ENCODE results near the gene ATP1B1. TPM values are rescaled to one million over a fixed set of nuclear protein-coding genes. Genes with fewer than 3 reads are reported as not detected.

The ATP1B1 gene
- polyA plus RNA-seq, 1 donor (not counting 4 experiments of a cell fraction or from before 2014, with no cell fraction given), result 30.0 TPM

DNA sequence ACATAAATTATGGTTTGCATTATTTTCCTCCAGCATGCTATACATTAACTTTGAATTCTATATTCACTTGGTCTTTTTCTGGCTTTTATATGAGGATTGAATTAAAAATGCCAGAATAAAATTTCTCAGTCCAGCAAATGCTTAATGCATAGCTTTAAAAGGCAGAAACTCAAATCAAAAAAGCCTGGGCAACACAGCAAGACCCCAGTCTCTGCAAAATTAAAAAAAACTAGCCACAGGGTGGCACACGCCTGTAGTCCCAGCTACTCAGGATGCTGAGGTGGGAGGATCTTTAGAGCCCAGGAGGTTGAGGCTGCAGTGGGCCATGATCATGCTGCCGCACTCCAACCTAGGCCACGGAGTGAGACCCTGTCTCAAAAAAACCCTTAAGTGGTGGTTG, 19.8 kb downstream of the ATP1B1 start:
- Histone ChIP-seq H2AFZ (ENCODE audit: control insufficient read depth, low read length) (no peak overlapping the region), H3K9ac (ENCODE audit: control insufficient read depth, extremely low read depth, insufficient read depth, low read length) (no peak overlapping the region), H3K4me3 (ENCODE audit: control insufficient read depth in 2 of 3, extremely low read depth in 1 of 3, insufficient read depth in 2 of 3, low read depth in 1 of 3, low read length in 3 of 3) (no peak overlapping the region), H3K9me3 (ENCODE audit: control insufficient read depth, low read depth, low read length) (no peaks in the 10 kb centered on the region), H3K9me1 (ENCODE audit: control insufficient read depth, extremely low read depth, insufficient read depth, low read length) (no peaks in the 10 kb centered on the region), H3K27me3 (ENCODE audit: control insufficient read depth, extremely low read depth, insufficient read depth, low read length) (no peaks in the 10 kb centered on the region), H3K4me1 (ENCODE audit: control insufficient read depth, extremely low read depth, insufficient read depth, low read length) (no peaks in the 10 kb centered on the region), H3K36me3 (ENCODE audit: control insufficient read depth in 2 of 2, extremely low read depth in 1 of 2, insufficient read depth in 2 of 2, low read length in 2 of 2) (peaks cover 5 to 6% of the 10 kb centered on the region in 2 experiments), H3K27ac (ENCODE audit: control insufficient read depth, insufficient read depth, low read length) (no peak overlapping the region), H3K4me2 (ENCODE audit: control insufficient read depth, extremely low read depth, insufficient read depth, low read depth, low read length) (no peak overlapping the region), H4K20me1 (ENCODE audit: control insufficient read depth, extremely low read depth, insufficient read depth, low read length) (no peaks in the 10 kb centered on the region), H3K79me2 (ENCODE audit: control insufficient read depth, insufficient read depth, low read length) (peaks cover 8% of the 10 kb centered on the region)
- dilution Hi-C loops (cut with MboI; ENCODE audit: extremely low pct_ligation_motif_present, low sequenced_read_pairs), result no loop called here
- no peak for FAIRE-seq
- TF ChIP-seq, protein P1, sequence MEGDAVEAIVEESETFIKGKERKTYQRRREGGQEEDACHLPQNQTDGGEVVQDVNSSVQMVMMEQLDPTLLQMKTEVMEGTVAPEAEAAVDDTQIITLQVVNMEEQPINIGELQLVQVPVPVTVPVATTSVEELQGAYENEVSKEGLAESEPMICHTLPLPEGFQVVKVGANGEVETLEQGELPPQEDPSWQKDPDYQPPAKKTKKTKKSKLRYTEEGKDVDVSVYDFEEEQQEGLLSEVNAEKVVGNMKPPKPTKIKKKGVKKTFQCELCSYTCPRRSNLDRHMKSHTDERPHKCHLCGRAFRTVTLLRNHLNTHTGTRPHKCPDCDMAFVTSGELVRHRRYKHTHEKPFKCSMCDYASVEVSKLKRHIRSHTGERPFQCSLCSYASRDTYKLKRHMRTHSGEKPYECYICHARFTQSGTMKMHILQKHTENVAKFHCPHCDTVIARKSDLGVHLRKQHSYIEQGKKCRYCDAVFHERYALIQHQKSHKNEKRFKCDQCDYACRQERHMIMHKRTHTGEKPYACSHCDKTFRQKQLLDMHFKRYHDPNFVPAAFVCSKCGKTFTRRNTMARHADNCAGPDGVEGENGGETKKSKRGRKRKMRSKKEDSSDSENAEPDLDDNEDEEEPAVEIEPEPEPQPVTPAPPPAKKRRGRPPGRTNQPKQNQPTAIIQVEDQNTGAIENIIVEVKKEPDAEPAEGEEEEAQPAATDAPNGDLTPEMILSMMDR (optimal IDR thresholded peaks at IDR 0.05 in 1 of 3, IDR thresholded peaks at IDR 0.05 in 1 of 3, conservative IDR thresholded peaks at IDR 0.05 in 1 of 3; ENCODE audit: extremely low read depth in 1 of 3, insufficient read depth in 2 of 3, low read length in 3 of 3), result no peak
- no peak for TF ChIP-seq EZH2 (IDR thresholded peaks at IDR 0.05; ENCODE audit: low read length)
- no peak for DNase-seq (ENCODE audit: low read depth, low spot score)

DNA sequence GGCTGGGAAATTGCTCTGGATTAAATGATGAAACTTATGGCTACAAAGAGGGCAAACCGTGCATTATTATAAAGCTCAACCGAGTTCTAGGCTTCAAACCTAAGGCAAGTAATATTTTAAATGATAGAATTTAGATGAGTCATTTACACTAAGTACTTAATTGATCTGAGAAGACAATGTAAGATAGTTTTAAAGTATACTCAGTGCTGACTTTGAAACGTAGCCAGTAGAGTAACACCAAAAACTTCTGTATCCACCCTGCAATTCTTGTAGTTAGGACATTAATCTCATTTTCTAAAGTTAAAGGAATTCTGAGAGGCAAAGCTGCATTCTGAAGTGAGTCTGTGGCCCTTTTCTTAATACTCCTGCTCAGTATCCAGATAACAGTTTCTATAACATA, 20.8 kb downstream of the ATP1B1 start:
- Histone ChIP-seq H3K9me3 (ENCODE audit: control insufficient read depth, low read depth, low read length) (no peaks in the 10 kb centered on the region), H2AFZ (ENCODE audit: control insufficient read depth, low read length) (no peak overlapping the region), H3K9me1 (ENCODE audit: control insufficient read depth, extremely low read depth, insufficient read depth, low read length) (no peaks in the 10 kb centered on the region), H3K36me3 (ENCODE audit: control insufficient read depth in 2 of 2, extremely low read depth in 1 of 2, insufficient read depth in 2 of 2, low read length in 2 of 2) (peaks cover 5 to 7% of the 10 kb centered on the region in 2 experiments), H3K4me1 (ENCODE audit: control insufficient read depth, extremely low read depth, insufficient read depth, low read length) (peaks cover 3% of the 10 kb centered on the region), H3K4me2 (ENCODE audit: control insufficient read depth, extremely low read depth, insufficient read depth, low read depth, low read length) (no peak overlapping the region), H3K27ac (ENCODE audit: control insufficient read depth, insufficient read depth, low read length) (no peak overlapping the region), H3K27me3 (ENCODE audit: control insufficient read depth, extremely low read depth, insufficient read depth, low read length) (no peaks in the 10 kb centered on the region), H3K79me2 (ENCODE audit: control insufficient read depth, insufficient read depth, low read length) (peaks cover 3% of the 10 kb centered on the region), H3K4me3 (ENCODE audit: control insufficient read depth in 2 of 3, extremely low read depth in 1 of 3, insufficient read depth in 2 of 3, low read depth in 1 of 3, low read length in 3 of 3) (no peak overlapping the region), H3K9ac (ENCODE audit: control insufficient read depth, extremely low read depth, insufficient read depth, low read length) (no peak overlapping the region), H4K20me1 (ENCODE audit: control insufficient read depth, extremely low read depth, insufficient read depth, low read length) (no peaks in the 10 kb centered on the region)
- dilution Hi-C loops (cut with MboI; ENCODE audit: extremely low pct_ligation_motif_present, low sequenced_read_pairs), result no loop called here
- FAIRE-seq (no peak), DNase-seq (ENCODE audit: low read depth, low spot score) (no peak)
- TF ChIP-seq EZH2 (IDR thresholded peaks at IDR 0.05; ENCODE audit: low read length), result no peak
- TF ChIP-seq, protein P1 (optimal IDR thresholded peaks at IDR 0.05 in 1 of 3, IDR thresholded peaks at IDR 0.05 in 1 of 3, conservative IDR thresholded peaks at IDR 0.05 in 1 of 3; ENCODE audit: extremely low read depth in 1 of 3, insufficient read depth in 2 of 3, low read length in 3 of 3), result no peak
